GM12878 (cell line): ENCODE measurements around the gene CACNA2D3. TPM values are rescaled to one million over a fixed set of nuclear protein-coding genes. Genes with fewer than 3 reads are reported as not detected.

Experiments
- ATAC-seq: fragments of 200-7000 bp; cut with Tn5 transposase; 3 replicates; pipeline ENCODE4 v1.9.1; 2020; ENCODE audit warnings: mild to moderate bottlenecking, moderate library complexity
- BruUV-seq: library from RNA; stranded (reverse); fragments of 400-500 nt; replicated peaks from 2 replicates; lab custom pipeline; 2021; lab: Mats Ljungman, UMichigan
- CTCF ChIA-PET: fragments of 300-600 bp; sonication (Branson Sonifier 250); formaldehyde crosslinking; extraction: SDS; loops from one replicate; lab custom pipeline; 2021; ENCODE audit warnings: inconsistent platforms; lab: Yijun Ruan, JAX
- POLR2A ChIA-PET: fragments of 350-600 bp; formaldehyde crosslinking; extraction: SDS; loops from one replicate; lab custom pipeline; 2021; ENCODE audit warnings: inconsistent platforms; lab: Charles Lee
- RAD21 ChIA-PET: fragments of 300-600 bp; sonication (Branson Sonifier 250); formaldehyde crosslinking; loops from one replicate; lab custom pipeline; 2023; ENCODE audit warnings: antibody characterized with exemption; ENCODE audit not compliant: unreplicated experiment; lab: Charles Lee
- SMC1A ChIA-PET: fragments of 300-600 bp; sonication (Branson Sonifier 250); formaldehyde crosslinking; loops from one replicate; lab custom pipeline; 2023; ENCODE audit not compliant: unreplicated experiment, uncharacterized antibody; lab: Charles Lee
- DNase-seq: peaks from one replicate; pipeline ENCODE4 v3.0.0-alpha.2; 2011; ENCODE audit warnings: low read depth, low spot score
- FAIRE-seq: peaks from 3 replicates; lab custom pipeline; 2011; peaks lifted over from hg19 to GRCh38; lab: Jason Lieb, UNC
- H2AFZ ChIP-seq: 2 replicates; pipeline ENCODE4 v1.6.0; 2011; ENCODE audit warnings: low read depth, low read length, control low read depth; ENCODE audit not compliant: control insufficient read depth
- H3K27ac ChIP-seq: 2 replicates; pipeline ENCODE4 v1.5.1; 2011; ENCODE audit warnings: control low read depth; ENCODE audit not compliant: control insufficient read depth, insufficient read depth
- H3K27me3 ChIP-seq, 2 experiments: replicated peaks in 1 of 2; 2 replicates each; pipeline versions ENCODE4 v1.6.0 to v1.6.1; 2011; ENCODE audit warnings: low read length in 1 of 2; ENCODE audit not compliant: control insufficient read depth in 2 of 2, insufficient read depth in 2 of 2
- H3K36me3 ChIP-seq, 2 experiments: 2 replicates each; pipeline ENCODE4 v1.5.1; 2011; ENCODE audit warnings: low read length in 1 of 2; ENCODE audit not compliant: control insufficient read depth in 2 of 2, insufficient read depth in 2 of 2
- H3K4me1 ChIP-seq: 2 replicates; pipeline ENCODE4 v1.6.1; 2011; ENCODE audit warnings: mild to moderate bottlenecking, low read length, moderate library complexity, mixed read lengths; ENCODE audit not compliant: control insufficient read depth, insufficient read depth
- H3K4me2 ChIP-seq: 2 replicates; pipeline ENCODE4 v1.6.0; 2011; ENCODE audit warnings: control low read depth; ENCODE audit not compliant: control insufficient read depth, insufficient read depth
- H3K4me3 ChIP-seq: fragments of 200-600 bp; sonication (generic); 2 replicates; pipeline ENCODE4 v1.5.1; 2016
- H3K79me2 ChIP-seq: 2 replicates; pipeline ENCODE4 v1.6.0; 2011; ENCODE audit warnings: low read length; ENCODE audit not compliant: control insufficient read depth, insufficient read depth
- H3K9ac ChIP-seq: 2 replicates; pipeline ENCODE4 v1.8.0; 2011; ENCODE audit warnings: low read length, control low read depth, mixed read lengths; ENCODE audit not compliant: control insufficient read depth, insufficient read depth
- H3K9me3 ChIP-seq: replicated peaks from 3 replicates; pipeline ENCODE4 v1.5.1; 2011; ENCODE audit warnings: mild to moderate bottlenecking, low read length; ENCODE audit not compliant: control insufficient read depth, insufficient read depth
- H4K20me1 ChIP-seq: 2 replicates; pipeline ENCODE4 v1.6.0; 2011; ENCODE audit not compliant: control insufficient read depth, insufficient read depth
- CREB1 ChIP-seq: IDR thresholded peaks from 2 replicates; pipeline ENCODE4 v1.6.1; 2012; ENCODE audit warnings: low read depth, mild to moderate bottlenecking, inconsistent platforms
- JUND ChIP-seq: IDR thresholded peaks from 2 replicates; pipeline ENCODE4 v1.6.1; 2012; ENCODE audit warnings: low read depth, mild to moderate bottlenecking, low read length, improper control_type of control experiment, moderate library complexity
- MYB ChIP-seq: fragments of 150-350 bp; IDR thresholded peaks from 2 replicates; pipeline ENCODE4 v1.6.1; 2014; ENCODE audit warnings: mild to moderate bottlenecking, low read depth, low read length, borderline replicate concordance
- MYC ChIP-seq: IDR thresholded peaks from 2 replicates; pipeline ENCODE4 v1.6.1; 2011; ENCODE audit warnings: mild to moderate bottlenecking, low read length, moderate library complexity, inconsistent platforms; ENCODE audit not compliant: insufficient read depth, insufficient replicate concordance, insufficient read length, severe bottlenecking
- NBN ChIP-seq: fragments of 450-650 bp; IDR thresholded peaks from 2 replicates; pipeline ENCODE4 v1.6.1; 2016
- NFIC ChIP-seq: IDR thresholded peaks from 2 replicates; pipeline ENCODE4 v1.6.1; 2012; ENCODE audit warnings: low read depth, mild to moderate bottlenecking, inconsistent platforms, low read length, moderate library complexity
- NR2F1 ChIP-seq: fragments of 450-650 bp; conservative IDR thresholded peaks from 2 replicates; pipeline ENCODE4 v1.6.1; 2017; ENCODE audit warnings: mild to moderate bottlenecking
- RUNX3 ChIP-seq: IDR thresholded peaks from 2 replicates; pipeline ENCODE4 v1.6.1; 2012; ENCODE audit warnings: low read length, inconsistent platforms
- SMAD5 ChIP-seq: IDR thresholded peaks from 2 replicates; pipeline ENCODE4 v1.6.1; 2016; ENCODE audit warnings: antibody characterized with exemption, low read depth
- TCF12 ChIP-seq: IDR thresholded peaks from 2 replicates; pipeline ENCODE4 v1.6.1; 2011; ENCODE audit warnings: low read depth, mild to moderate bottlenecking, low read length
- ZBED1 ChIP-seq: IDR thresholded peaks from 2 replicates; pipeline ENCODE4 v1.6.1; 2016; ENCODE audit warnings: borderline replicate concordance
- WGBS: methylation state at CpG from one replicate; pipeline ENCODE4 v1.1.6; 2016; ENCODE audit warnings: low lambda C conversion rate; ENCODE audit not compliant: insufficient replicate concordance, insufficient coverage; ENCODE audit errors: missing lambda C conversion rate; 5-methylcytosine and 5-hydroxymethylcytosine counted together
- in situ Hi-C: fragments of 300-500 bp; cut with MboI; formaldehyde crosslinking; loops from 9 replicates; pipeline ENCODE4 v1.14.3; 2018; ENCODE audit warnings: mixed read lengths
- intact Hi-C: fragments of 100-400 bp; cut with micrococcal nuclease; formaldehyde crosslinking; loops from one replicate; pipeline ENCODE4 v1.14.2; 2022; ENCODE audit not compliant: unreplicated experiment
- polyA plus RNA-seq, 11 experiments: library from polyadenylated mRNA; depleted of rRNA in 4 of 11; unstranded in 6 of 11; stranded (reverse) in 5 of 11; fragments of >200 nt; fragmentation: Nextera tagmentation in 4 of 11; fragmentation: Illumina TruSeq in 1 of 11; extraction: Ambion mirVana in 4 of 11; extraction: Trizol in 1 of 11; gene quantifications; 1 replicate in 1 of 11; 2 replicates in 10 of 11; pipeline versions ENCODE4 v1.2.1 to v1.2.3, GENCODE V29; 2011 to 2016; ENCODE audit warnings: inconsistent platforms in 2 of 11, missing spikeins in 2 of 11, low read depth in 1 of 11
- total RNA-seq, 4 experiments: library from RNA; depleted of rRNA in 3 of 4; stranded (reverse); fragments of >200 nt in 3 of 4; fragmentation: Illumina TruSeq in 1 of 4; extraction: Trizol in 1 of 4; gene quantifications; 2 replicates each; pipeline versions ENCODE4 v1.2.1 to v1.2.3, GENCODE V29; 2013 to 2021
- TF ChIP-seq, protein P1 (sequence below): fragments of 450-650 bp; IDR thresholded peaks from 2 replicates; pipeline ENCODE4 v1.6.1; 2017; ENCODE audit warnings: mild to moderate bottlenecking
- TF ChIP-seq, protein P2 (sequence below): fragments of 450-650 bp; IDR thresholded peaks from 2 replicates; pipeline ENCODE4 v1.6.1; 2014; ENCODE audit warnings: mild to moderate bottlenecking

The CACNA2D3 gene
- total and polyA plus RNA-seq, 10 of the 15 experiments (the other 5 are each of a cell fraction or from before 2014, with no cell fraction given): not detected

DNA sequence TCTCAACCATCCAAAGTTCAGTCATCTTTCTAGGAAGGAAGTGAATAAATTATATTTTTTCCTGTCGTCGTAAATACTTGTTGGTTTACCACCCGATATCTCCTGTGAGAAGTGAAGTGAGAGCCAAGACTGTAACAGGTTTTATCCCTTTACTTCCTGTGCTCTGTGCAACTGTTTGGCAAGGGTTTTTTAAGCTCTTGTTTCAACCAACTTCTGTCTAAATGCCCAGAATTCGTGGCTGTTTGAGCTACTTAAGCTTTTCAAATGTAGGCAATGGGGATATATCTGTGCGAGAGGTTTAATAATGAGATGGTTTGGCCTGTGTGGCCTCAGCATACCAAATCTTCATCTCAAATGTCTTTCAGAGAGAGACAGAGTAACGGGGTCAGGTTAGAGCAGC is 670.8 kb downstream of the CACNA2D3 start:
- ATAC-seq (no peak), FAIRE-seq (no peak), DNase-seq (no peak)
- no peak overlapping the region for H3K27ac ChIP-seq
- 27% methylated on average over 6 of the region's 6 CpGs for WGBS
- no peak overlapping the region for H2AFZ ChIP-seq
- intact Hi-C loops (no loop called here), in situ Hi-C loops (no loop called here)
- ChIA-PET RAD21 (no interaction called here), SMC1A (no interaction called here), POLR2A (no interaction called here), CTCF (no interaction called here)
- no peaks in the 10 kb centered on the region for H3K4me1 ChIP-seq
- H4K20me1 ChIP-seq: no peaks in the 10 kb centered on the region
- H3K36me3 ChIP-seq: no peaks in the 10 kb centered on the region
- TF ChIP-seq MYC (no peak), TCF12 (no peak), JUND (no peak), MYB (no peak), NR2F1 (no peak), CREB1 (no peak), NBN (no peak), ZBED1 (no peak), NFIC (no peak), RUNX3 (no peak), SMAD5 (no peak)
- TF ChIP-seq, protein P1, sequence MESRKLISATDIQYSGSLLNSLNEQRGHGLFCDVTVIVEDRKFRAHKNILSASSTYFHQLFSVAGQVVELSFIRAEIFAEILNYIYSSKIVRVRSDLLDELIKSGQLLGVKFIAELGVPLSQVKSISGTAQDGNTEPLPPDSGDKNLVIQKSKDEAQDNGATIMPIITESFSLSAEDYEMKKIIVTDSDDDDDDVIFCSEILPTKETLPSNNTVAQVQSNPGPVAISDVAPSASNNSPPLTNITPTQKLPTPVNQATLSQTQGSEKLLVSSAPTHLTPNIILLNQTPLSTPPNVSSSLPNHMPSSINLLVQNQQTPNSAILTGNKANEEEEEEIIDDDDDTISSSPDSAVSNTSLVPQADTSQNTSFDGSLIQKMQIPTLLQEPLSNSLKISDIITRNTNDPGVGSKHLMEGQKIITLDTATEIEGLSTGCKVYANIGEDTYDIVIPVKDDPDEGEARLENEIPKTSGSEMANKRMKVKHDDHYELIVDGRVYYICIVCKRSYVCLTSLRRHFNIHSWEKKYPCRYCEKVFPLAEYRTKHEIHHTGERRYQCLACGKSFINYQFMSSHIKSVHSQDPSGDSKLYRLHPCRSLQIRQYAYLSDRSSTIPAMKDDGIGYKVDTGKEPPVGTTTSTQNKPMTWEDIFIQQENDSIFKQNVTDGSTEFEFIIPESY: no peak
- TF ChIP-seq, protein P2, sequence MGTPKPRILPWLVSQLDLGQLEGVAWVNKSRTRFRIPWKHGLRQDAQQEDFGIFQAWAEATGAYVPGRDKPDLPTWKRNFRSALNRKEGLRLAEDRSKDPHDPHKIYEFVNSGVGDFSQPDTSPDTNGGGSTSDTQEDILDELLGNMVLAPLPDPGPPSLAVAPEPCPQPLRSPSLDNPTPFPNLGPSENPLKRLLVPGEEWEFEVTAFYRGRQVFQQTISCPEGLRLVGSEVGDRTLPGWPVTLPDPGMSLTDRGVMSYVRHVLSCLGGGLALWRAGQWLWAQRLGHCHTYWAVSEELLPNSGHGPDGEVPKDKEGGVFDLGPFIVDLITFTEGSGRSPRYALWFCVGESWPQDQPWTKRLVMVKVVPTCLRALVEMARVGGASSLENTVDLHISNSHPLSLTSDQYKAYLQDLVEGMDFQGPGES: no peak
- no peaks in the 10 kb centered on the region for H3K9me3 ChIP-seq
- no peak overlapping the region for H3K4me3 ChIP-seq
- no TSS peak for BruUV-seq
- no peak overlapping the region for H3K4me2 ChIP-seq
- H3K79me2 ChIP-seq: no peaks in the 10 kb centered on the region
- no peaks in the 10 kb centered on the region for H3K27me3 ChIP-seq
- no peak overlapping the region for H3K9ac ChIP-seq
